Karpas-422 (cell line): ENCODE results near the gene TTR. TPM values are rescaled to one million over a fixed set of nuclear protein-coding genes. Genes with fewer than 3 reads are reported as not detected.

Experiments used
- DNase-seq: peaks from one replicate; pipeline ENCODE4 v3.0.0-alpha.2; 2015
- H2AFZ ChIP-seq: fragments of 200-600 bp; sonication (generic); 2 replicates; pipeline ENCODE4 v1.6.1; 2014; ENCODE audit warnings: antibody characterized with exemption, low read length, mixed read lengths
- H3K27ac ChIP-seq: fragments of 200-600 bp; sonication (generic); 2 replicates; pipeline ENCODE4 v1.5.1; 2014; ENCODE audit warnings: mild to moderate bottlenecking, low read length, moderate library complexity
- H3K27me3 ChIP-seq: fragments of 200-600 bp; sonication (generic); 2 replicates; pipeline ENCODE4 v1.6.1; 2014; ENCODE audit warnings: low read length, mixed read lengths
- H3K36me3 ChIP-seq: fragments of 200-600 bp; sonication (generic); 2 replicates; pipeline ENCODE4 v1.6.1; 2014; ENCODE audit warnings: low read length, mixed read lengths; ENCODE audit not compliant: insufficient read depth
- H3K4me1 ChIP-seq: fragments of 200-600 bp; sonication (generic); 2 replicates; pipeline ENCODE4 v1.6.1; 2014; ENCODE audit warnings: mild to moderate bottlenecking, low read length, mixed read lengths
- H3K4me2 ChIP-seq: fragments of 200-600 bp; sonication (generic); 2 replicates; pipeline ENCODE4 v1.6.1; 2014; ENCODE audit warnings: low read length, low read depth, mild to moderate bottlenecking; ENCODE audit not compliant: poor library complexity, severe bottlenecking
- H3K4me3 ChIP-seq: fragments of 200-600 bp; sonication (generic); 2 replicates; pipeline ENCODE4 v1.5.1; 2014; ENCODE audit warnings: mild to moderate bottlenecking, antibody characterized with exemption, low read length, mixed read lengths
- H3K79me2 ChIP-seq: fragments of 200-600 bp; sonication (generic); 2 replicates; pipeline ENCODE4 v1.6.1; 2014; ENCODE audit warnings: mild to moderate bottlenecking, low read length, mixed read lengths
- H3K9ac ChIP-seq: fragments of 200-600 bp; sonication (generic); 2 replicates; pipeline ENCODE4 v1.6.0; 2014; ENCODE audit warnings: low read length
- H3K9me2 ChIP-seq: fragments of 200-600 bp; sonication (generic), shearing (Covaris generic); replicated peaks from 2 replicates; pipeline ENCODE4 v1.6.0; 2014; ENCODE audit warnings: mild to moderate bottlenecking, low read length, moderate library complexity; ENCODE audit not compliant: insufficient read depth
- H3K9me3 ChIP-seq: fragments of 300-700, 200-600 bp; sonication (generic); 2 replicates; pipeline ENCODE4 v1.6.1; 2014; ENCODE audit warnings: low read length, mixed read lengths
- H4K20me1 ChIP-seq: fragments of 200-600 bp; sonication (generic); 2 replicates; pipeline ENCODE4 v1.6.1; 2014; ENCODE audit warnings: mild to moderate bottlenecking, antibody characterized with exemption, low read length, low read depth; ENCODE audit not compliant: insufficient read depth
- total RNA-seq: library from RNA; depleted of rRNA; stranded (reverse); fragments of >200 nt; shearing (Covaris generic); gene quantifications from 2 replicates; pipeline ENCODE4 v1.2.3, GENCODE V29; 2014; ENCODE audit warnings: low replicate concordance; rRNA removed

The TTR gene
- not detected in 2 replicates for total RNA-seq

- H3K27me3 ChIP-seq, result no peaks in the 10 kb centered on the region
- DNase-seq, result no peak
- H3K4me2 ChIP-seq, result no peak within 1 kb of the TSS
- H3K79me2 ChIP-seq, result no peaks in the 10 kb centered on the region
- peaks cover 9% of the 10 kb centered on the region for H3K4me1 ChIP-seq
- no peaks in the 10 kb centered on the region for H3K9me2 ChIP-seq
- no peak within 1 kb of the TSS for H2AFZ ChIP-seq
- no peak within 1 kb of the TSS for H3K4me3 ChIP-seq
- H3K27ac ChIP-seq, result no peak within 1 kb of the TSS
- H3K36me3 ChIP-seq, result no peaks in the 10 kb centered on the region
- H3K9ac ChIP-seq, result no peak within 1 kb of the TSS
- H4K20me1 ChIP-seq, result no peaks in the 10 kb centered on the region
- no peaks in the 10 kb centered on the region for H3K9me3 ChIP-seq
Measured at GRCh38 chr18:31591628-31592027, at the start of gene TTR. Gene TTR, plus strand, starts transcription at chr18:31591877. Its CDS starts 26 bp downstream, at chr18:31591903.

GRCh38 chr18:31546476-31546875 is 45.2 kb upstream of the TTR start:
- no peaks in the 10 kb centered on the region for H3K27me3 ChIP-seq
- H3K4me2 ChIP-seq, result no peak overlapping the region
- no peaks in the 10 kb centered on the region for H3K36me3 ChIP-seq
- no peaks in the 10 kb centered on the region for H3K9me2 ChIP-seq
- no peak overlapping the region for H3K4me3 ChIP-seq
- no peak overlapping the region for H3K27ac ChIP-seq
- H3K79me2 ChIP-seq, result no peaks in the 10 kb centered on the region
- no peaks in the 10 kb centered on the region for H3K4me1 ChIP-seq
- no peaks in the 10 kb centered on the region for H3K9me3 ChIP-seq
- no peak for DNase-seq
- no peak overlapping the region for H2AFZ ChIP-seq
- no peak overlapping the region for H3K9ac ChIP-seq
- H4K20me1 ChIP-seq, result no peaks in the 10 kb centered on the region

- H2AFZ ChIP-seq, result no peak overlapping the region
- H3K9ac ChIP-seq, result no peak overlapping the region
- H3K9me2 ChIP-seq, result no peaks in the 10 kb centered on the region
- no peaks in the 10 kb centered on the region for H3K4me1 ChIP-seq
- H3K36me3 ChIP-seq, result no peaks in the 10 kb centered on the region
- H3K9me3 ChIP-seq, result no peaks in the 10 kb centered on the region
- H4K20me1 ChIP-seq, result no peaks in the 10 kb centered on the region
- H3K27ac ChIP-seq, result no peak overlapping the region
- no peak for DNase-seq
- no peaks in the 10 kb centered on the region for H3K79me2 ChIP-seq
- H3K27me3 ChIP-seq, result no peaks in the 10 kb centered on the region
- no peak overlapping the region for H3K4me3 ChIP-seq
- no peak overlapping the region for H3K4me2 ChIP-seq
Measured at GRCh38 chr18:31548853-31549252, 42.8 kb upstream of the TTR start.

GRCh38 chr18:31549416-31549815 is 42.3 kb upstream of the TTR start:
- Histone ChIP-seq H3K9me3 (no peaks in the 10 kb centered on the region), H3K27me3 (no peaks in the 10 kb centered on the region), H3K79me2 (no peaks in the 10 kb centered on the region), H3K4me2 (no peak overlapping the region), H3K9ac (no peak overlapping the region), H4K20me1 (no peaks in the 10 kb centered on the region), H3K9me2 (no peaks in the 10 kb centered on the region), H3K4me3 (no peak overlapping the region), H3K4me1 (no peaks in the 10 kb centered on the region), H3K36me3 (no peaks in the 10 kb centered on the region), H3K27ac (no peak overlapping the region), H2AFZ (no peak overlapping the region)
- DNase-seq, result no peak

- Histone ChIP-seq H3K79me2 (no peaks in the 10 kb centered on the region), H3K27ac (no peak overlapping the region), H3K36me3 (no peaks in the 10 kb centered on the region), H3K4me1 (peaks cover 20% of the 10 kb centered on the region), H3K9ac (no peak overlapping the region), H4K20me1 (no peaks in the 10 kb centered on the region), H2AFZ (no peak overlapping the region), H3K4me3 (no peak overlapping the region), H3K27me3 (no peaks in the 10 kb centered on the region), H3K9me3 (no peaks in the 10 kb centered on the region), H3K4me2 (no peak overlapping the region), H3K9me2 (no peaks in the 10 kb centered on the region)
- DNase-seq, result no peak
Measured at GRCh38 chr18:31551883-31552282, 39.8 kb upstream of the TTR start.

GRCh38 chr18:31553800-31554199 is 37.9 kb upstream of the TTR start:
- no peaks in the 10 kb centered on the region for H3K36me3 ChIP-seq
- no peaks in the 10 kb centered on the region for H3K9me3 ChIP-seq
- H3K9ac ChIP-seq, result no peak overlapping the region
- no peaks in the 10 kb centered on the region for H3K27me3 ChIP-seq
- DNase-seq, result no peak
- H3K27ac ChIP-seq, result no peak overlapping the region
- no peak overlapping the region for H2AFZ ChIP-seq
- H3K4me2 ChIP-seq, result no peak overlapping the region
- no peaks in the 10 kb centered on the region for H3K9me2 ChIP-seq
- no peaks in the 10 kb centered on the region for H3K79me2 ChIP-seq
- no peak overlapping the region for H3K4me3 ChIP-seq
- no peaks in the 10 kb centered on the region for H4K20me1 ChIP-seq
- peaks cover 20% of the 10 kb centered on the region for H3K4me1 ChIP-seq

- Histone ChIP-seq H2AFZ (no peak overlapping the region), H4K20me1 (no peaks in the 10 kb centered on the region), H3K27ac (no peak overlapping the region), H3K4me3 (no peak overlapping the region), H3K27me3 (no peaks in the 10 kb centered on the region), H3K36me3 (no peaks in the 10 kb centered on the region), H3K4me2 (no peak overlapping the region), H3K9me2 (no peaks in the 10 kb centered on the region), H3K4me1 (peaks cover 20% of the 10 kb centered on the region), H3K79me2 (no peaks in the 10 kb centered on the region), H3K9me3 (no peaks in the 10 kb centered on the region), H3K9ac (no peak overlapping the region)
- no peak for DNase-seq
Measured at GRCh38 chr18:31554776-31555175, 36.9 kb upstream of the TTR start.

GRCh38 chr18:31555971-31556747 is 35.5 kb upstream of the TTR start:
- Histone ChIP-seq H3K79me2 (no peaks in the 10 kb centered on the region), H4K20me1 (no peaks in the 10 kb centered on the region), H3K4me1 (peaks cover 20% of the 10 kb centered on the region), H3K9ac (peak overlapping the region; percentile 31; the same call in 1 of the 2 replicates), H3K4me3 (no peak overlapping the region), H3K9me2 (no peaks in the 10 kb centered on the region), H3K27ac (no peak overlapping the region), H3K4me2 (peak overlapping the region; percentile 45), H3K9me3 (no peaks in the 10 kb centered on the region), H3K36me3 (no peaks in the 10 kb centered on the region), H2AFZ (peak overlapping the region; percentile 96), H3K27me3 (no peaks in the 10 kb centered on the region)
- peak; percentile 92 for DNase-seq
